ENCODE results near the gene MIA3.

DNA sequence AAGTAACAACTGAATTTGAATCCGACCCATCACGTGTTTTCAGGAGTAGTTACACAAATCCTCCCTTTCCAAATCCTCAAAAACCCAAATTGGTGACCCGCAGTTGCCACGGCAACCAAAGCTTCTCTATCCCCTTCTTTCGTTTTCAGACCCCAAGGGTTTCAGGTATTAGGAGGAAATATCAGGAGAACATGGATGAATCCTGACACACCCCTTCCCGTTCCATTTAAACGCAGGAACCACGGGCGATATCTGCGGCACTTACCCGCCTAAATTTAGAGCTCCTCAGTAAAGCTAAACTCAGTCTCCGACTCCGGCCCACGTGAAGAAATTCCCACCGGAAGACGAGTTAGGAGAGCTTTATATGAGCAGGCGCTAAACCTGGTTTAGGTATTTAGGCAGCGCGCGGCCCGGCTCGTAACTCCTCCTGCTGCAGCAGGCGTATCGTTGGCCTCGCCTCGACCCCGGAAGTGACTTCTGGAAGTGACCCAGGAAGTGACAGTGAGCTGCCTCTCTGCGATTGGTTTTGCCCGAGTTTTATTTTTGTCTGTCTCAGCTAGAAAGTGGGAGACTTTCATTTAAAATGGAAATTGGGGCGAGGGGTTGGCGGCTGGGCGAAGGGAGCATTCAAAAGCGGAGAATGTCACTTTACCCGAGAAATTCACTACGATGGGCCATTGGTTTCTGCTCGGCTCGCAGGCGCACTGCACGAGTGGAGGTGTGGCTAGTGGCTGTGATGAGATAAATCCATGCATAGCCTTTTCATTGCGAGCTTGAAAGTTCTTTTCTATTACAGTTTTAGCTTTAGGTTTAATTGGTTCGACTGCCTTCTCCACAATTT is 28.2 kb upstream of the MIA3 start, which contains the start of gene TAF1A:
- TF ChIP-seq POLR2A (IDR thresholded peaks at IDR 0.05): no peak
- TF ChIP-seq, protein P1, sequence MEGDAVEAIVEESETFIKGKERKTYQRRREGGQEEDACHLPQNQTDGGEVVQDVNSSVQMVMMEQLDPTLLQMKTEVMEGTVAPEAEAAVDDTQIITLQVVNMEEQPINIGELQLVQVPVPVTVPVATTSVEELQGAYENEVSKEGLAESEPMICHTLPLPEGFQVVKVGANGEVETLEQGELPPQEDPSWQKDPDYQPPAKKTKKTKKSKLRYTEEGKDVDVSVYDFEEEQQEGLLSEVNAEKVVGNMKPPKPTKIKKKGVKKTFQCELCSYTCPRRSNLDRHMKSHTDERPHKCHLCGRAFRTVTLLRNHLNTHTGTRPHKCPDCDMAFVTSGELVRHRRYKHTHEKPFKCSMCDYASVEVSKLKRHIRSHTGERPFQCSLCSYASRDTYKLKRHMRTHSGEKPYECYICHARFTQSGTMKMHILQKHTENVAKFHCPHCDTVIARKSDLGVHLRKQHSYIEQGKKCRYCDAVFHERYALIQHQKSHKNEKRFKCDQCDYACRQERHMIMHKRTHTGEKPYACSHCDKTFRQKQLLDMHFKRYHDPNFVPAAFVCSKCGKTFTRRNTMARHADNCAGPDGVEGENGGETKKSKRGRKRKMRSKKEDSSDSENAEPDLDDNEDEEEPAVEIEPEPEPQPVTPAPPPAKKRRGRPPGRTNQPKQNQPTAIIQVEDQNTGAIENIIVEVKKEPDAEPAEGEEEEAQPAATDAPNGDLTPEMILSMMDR (IDR thresholded peaks at IDR 0.05): no peak

All from lower leg skin (tissue), 3 donors.